ENCODE measurements around the gene OTUD3. TPM values are rescaled to one million over a fixed set of nuclear protein-coding genes. Genes with fewer than 3 reads are reported as not detected.

Gene OTUD3
- total and polyA plus RNA-seq, 9 of the 15 experiments (the other 6 are each of a cell fraction or from before 2014, with no cell fraction given) = 2.0 to 16.6 (median 11.0) TPM

GRCh38 chr1:19859876-19860275 is 22.3 kb upstream of the OTUD3 start:
- in situ Hi-C loops (cut with MboI) = no loop called here
- BruUV-seq (replicated peaks) = no TSS peak
- DNase-seq (ENCODE audit: extremely low read depth in 1 of 4, low spot score in 3 of 4) (no peak), FAIRE-seq (no peak), ATAC-seq (no peak)
- Histone ChIP-seq H3K4me2 (ENCODE audit: insufficient read depth, low read length) (no peak overlapping the region), H3K79me2 (ENCODE audit: control insufficient read depth, insufficient read depth, low read length) (no peaks in the 10 kb centered on the region), H3K9me1 (ENCODE audit: control insufficient read depth, insufficient read depth, low read length) (no peaks in the 10 kb centered on the region), H3K27me3 (ENCODE audit: control insufficient read depth in 2 of 2, insufficient read depth in 2 of 2, low read length in 2 of 2) (peaks cover 2 to 9% of the 10 kb centered on the region in 2 experiments; a peak in 3 of 5 replicates), H3K36me3 (ENCODE audit: control insufficient read depth, insufficient read depth, low read length) (no peaks in the 10 kb centered on the region), H3K27ac (ENCODE audit: extremely low read depth, low read depth, low read length) (no peak overlapping the region), H3K9me3 (replicated peaks; ENCODE audit: control insufficient read depth, insufficient read depth, low read depth, low read length) (no peaks in the 10 kb centered on the region; the same call in 1 of the 2 replicates), H2AFZ (ENCODE audit: low read depth, low read length) (no peak overlapping the region), H3K9ac (ENCODE audit: insufficient read depth in 1 of 2, low read depth in 2 of 2, low read length in 2 of 2) (no peak overlapping the region), H4K20me1 (replicated peaks; ENCODE audit: control insufficient read depth, insufficient read depth, low read length) (no peaks in the 10 kb centered on the region; the same call in 1 of the 2 replicates), H3K4me3 (no peak overlapping the region), H3K4me1 (replicated peaks in 1 of 2; ENCODE audit: control insufficient read depth in 2 of 2, insufficient read depth in 2 of 2, low read length in 2 of 2) (peaks cover 0 to 13% of the 10 kb centered on the region in 2 experiments; a peak in 2 of 5 replicates)
- intact Hi-C loops (cut with micrococcal nuclease) = no loop called here
- CTCF ChIA-PET (ENCODE audit: low intra/inter-chr PET ratio) = no interaction called here
- POLR2A ChIA-PET = no interaction called here
- 0% methylated on average over 2 of the region's 2 CpGs for WGBS (ENCODE audit: insufficient coverage, low coverage, missing lambda C conversion rate)
- no peak for TF ChIP-seq ZBTB7A (IDR thresholded peaks at IDR 0.05; ENCODE audit: borderline replicate concordance, control insufficient read depth, low read depth, low read length)
- no peak for TF ChIP-seq PTTG1 (tag; IDR thresholded peaks at IDR 0.05; ENCODE audit: low read depth)
- no peak for TF ChIP-seq ZBTB26 (CRISPR knock-in tag; IDR thresholded peaks at IDR 0.05)
- TF ChIP-seq SMC3 (conservative IDR thresholded peaks at IDR 0.05; ENCODE audit: insufficient read depth, low read depth, low read length) = no peak
- TF ChIP-seq ZNF431 (CRISPR knock-in tag; IDR thresholded peaks at IDR 0.05) = no peak
- TF ChIP-seq SIRT6 (IDR thresholded peaks at IDR 0.05; ENCODE audit: low read depth, low read length) = no peak
- no peak for TF ChIP-seq DDX20 (tag; IDR thresholded peaks at IDR 0.05; ENCODE audit: low read depth)
- no peak for TF ChIP-seq ZNF3 (CRISPR knock-in tag; IDR thresholded peaks at IDR 0.05)
- TF ChIP-seq MGA (IDR thresholded peaks at IDR 0.05) = no peak
- TF ChIP-seq CBX1 (IDR thresholded peaks at IDR 0.05; ENCODE audit: low read depth) = no peak
- no peak for TF ChIP-seq ZNF121 (CRISPR knock-in tag; conservative IDR thresholded peaks at IDR 0.05)
